Neural crest cell (in vitro differentiated cells): ENCODE results near the gene HDAC6. TPM values are rescaled to one million over a fixed set of nuclear protein-coding genes. Genes with fewer than 3 reads are reported as not detected.
"Not testable (repeated sequence)": the region's sequence is repeated elsewhere in the genome, so short reads cannot be mapped to it uniquely, and the experiment has no call there.

Experiments used
- DNase-seq: peaks from one replicate; pipeline ENCODE4 v3.0.0; 2021; ENCODE audit warnings: low read depth, mixed read lengths, low spot score
- H3K27ac Mint-ChIP-seq: one replicate; pipeline ENCODE4 v1.8.0; 2021; ENCODE audit warnings: mild to moderate bottlenecking, mixed read lengths; ENCODE audit not compliant: unreplicated experiment
- H3K27me3 Mint-ChIP-seq: 2 replicates; pipeline ENCODE4 v1.8.0; 2021; ENCODE audit warnings: low read depth, mild to moderate bottlenecking, mixed read lengths
- H3K36me3 Mint-ChIP-seq: 2 replicates; pipeline ENCODE4 v1.8.0; 2021; ENCODE audit warnings: low read depth, mild to moderate bottlenecking, mixed read lengths
- H3K4me1 Mint-ChIP-seq: 2 replicates; pipeline ENCODE4 v1.8.0; 2021; ENCODE audit warnings: mixed read lengths
- H3K4me3 Mint-ChIP-seq: one replicate; pipeline ENCODE4 v1.8.0; 2021; ENCODE audit warnings: mild to moderate bottlenecking, mixed read lengths
- H3K9me3 Mint-ChIP-seq: 2 replicates; pipeline ENCODE4 v1.8.0; 2021; ENCODE audit warnings: mixed read lengths
- total RNA-seq: library from RNA; stranded (reverse); gene quantifications from 2 replicates; pipeline ENCODE4 v1.2.1, GENCODE V29; 2021
- TF ChIP-seq, protein P1 (sequence below): fragments of 200-600 bp; sonication (generic); conservative IDR thresholded peaks from 2 replicates; pipeline ENCODE4 v1.5.0; 2021; ENCODE audit warnings: antibody characterized with exemption, mild to moderate bottlenecking

HDAC6 gene
- total RNA-seq, 1 donor from 2014 or later: 183 TPM

DNA sequence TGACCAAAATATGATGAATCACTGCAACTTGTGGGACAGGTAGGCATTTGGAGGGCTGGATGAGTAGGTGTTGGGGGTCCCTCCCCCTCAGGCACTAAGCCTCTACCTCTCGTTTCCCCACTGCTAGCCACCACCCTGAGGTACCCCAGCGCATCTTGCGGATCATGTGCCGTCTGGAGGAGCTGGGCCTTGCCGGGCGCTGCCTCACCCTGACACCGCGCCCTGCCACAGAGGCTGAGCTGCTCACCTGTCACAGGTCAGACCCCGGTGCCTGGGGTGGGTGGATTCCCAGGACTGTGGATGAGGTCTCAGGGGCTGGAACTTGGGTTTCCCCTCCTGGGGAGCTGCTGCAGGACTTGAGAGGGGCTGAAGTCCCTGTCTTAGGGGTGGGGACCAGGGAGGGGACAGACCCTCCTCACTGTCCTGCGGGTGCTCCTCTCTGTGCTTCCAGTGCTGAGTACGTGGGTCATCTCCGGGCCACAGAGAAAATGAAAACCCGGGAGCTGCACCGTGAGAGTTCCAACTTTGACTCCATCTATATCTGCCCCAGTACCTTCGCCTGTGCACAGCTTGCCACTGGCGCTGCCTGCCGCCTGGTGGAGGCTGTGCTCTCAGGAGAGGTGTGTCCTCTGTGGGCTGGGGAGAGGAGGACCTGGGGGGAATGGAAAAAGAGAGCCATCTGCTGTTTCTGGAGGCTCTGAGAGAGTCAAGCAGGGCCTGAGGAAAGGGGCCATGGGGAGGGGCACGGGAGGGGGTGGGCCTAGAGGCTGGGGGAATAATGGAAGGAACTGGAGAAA, 14.3 kb downstream of the HDAC6 start:
- Mint-ChIP-seq H3K4me1 (no peaks in the 10 kb centered on the region), H3K36me3 (peaks cover 10% of the 10 kb centered on the region), H3K27me3 (no peaks in the 10 kb centered on the region), H3K9me3 (no peaks in the 10 kb centered on the region), H3K27ac (no peak overlapping the region), H3K4me3 (no peak overlapping the region)
- TF ChIP-seq, protein P1, sequence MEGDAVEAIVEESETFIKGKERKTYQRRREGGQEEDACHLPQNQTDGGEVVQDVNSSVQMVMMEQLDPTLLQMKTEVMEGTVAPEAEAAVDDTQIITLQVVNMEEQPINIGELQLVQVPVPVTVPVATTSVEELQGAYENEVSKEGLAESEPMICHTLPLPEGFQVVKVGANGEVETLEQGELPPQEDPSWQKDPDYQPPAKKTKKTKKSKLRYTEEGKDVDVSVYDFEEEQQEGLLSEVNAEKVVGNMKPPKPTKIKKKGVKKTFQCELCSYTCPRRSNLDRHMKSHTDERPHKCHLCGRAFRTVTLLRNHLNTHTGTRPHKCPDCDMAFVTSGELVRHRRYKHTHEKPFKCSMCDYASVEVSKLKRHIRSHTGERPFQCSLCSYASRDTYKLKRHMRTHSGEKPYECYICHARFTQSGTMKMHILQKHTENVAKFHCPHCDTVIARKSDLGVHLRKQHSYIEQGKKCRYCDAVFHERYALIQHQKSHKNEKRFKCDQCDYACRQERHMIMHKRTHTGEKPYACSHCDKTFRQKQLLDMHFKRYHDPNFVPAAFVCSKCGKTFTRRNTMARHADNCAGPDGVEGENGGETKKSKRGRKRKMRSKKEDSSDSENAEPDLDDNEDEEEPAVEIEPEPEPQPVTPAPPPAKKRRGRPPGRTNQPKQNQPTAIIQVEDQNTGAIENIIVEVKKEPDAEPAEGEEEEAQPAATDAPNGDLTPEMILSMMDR: no peak
- no peak for DNase-seq

DNA sequence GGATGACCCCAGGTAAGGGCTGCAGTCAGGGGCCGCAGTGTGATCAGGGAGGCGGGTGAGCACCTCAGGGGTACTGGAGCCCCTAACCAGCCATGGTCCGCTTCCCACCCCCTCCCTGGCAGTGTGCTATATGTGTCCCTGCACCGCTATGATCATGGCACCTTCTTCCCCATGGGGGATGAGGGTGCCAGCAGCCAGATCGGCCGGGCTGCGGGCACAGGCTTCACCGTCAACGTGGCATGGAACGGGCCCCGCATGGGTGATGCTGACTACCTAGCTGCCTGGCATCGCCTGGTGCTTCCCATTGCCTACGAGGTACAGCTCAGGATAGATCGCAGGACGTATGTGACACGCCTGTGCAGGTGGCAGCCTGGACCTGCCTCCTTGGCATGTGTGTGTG, 16.2 kb downstream of the HDAC6 start:
- H3K27ac Mint-ChIP-seq: no peak overlapping the region
- H3K4me1 Mint-ChIP-seq: no peaks in the 10 kb centered on the region
- no peaks in the 10 kb centered on the region for H3K27me3 Mint-ChIP-seq
- peaks cover 13% of the 10 kb centered on the region for H3K36me3 Mint-ChIP-seq
- TF ChIP-seq, protein P1: no peak
- no peak overlapping the region for H3K4me3 Mint-ChIP-seq
- DNase-seq: no peak
- no peaks in the 10 kb centered on the region for H3K9me3 Mint-ChIP-seq

DNA sequence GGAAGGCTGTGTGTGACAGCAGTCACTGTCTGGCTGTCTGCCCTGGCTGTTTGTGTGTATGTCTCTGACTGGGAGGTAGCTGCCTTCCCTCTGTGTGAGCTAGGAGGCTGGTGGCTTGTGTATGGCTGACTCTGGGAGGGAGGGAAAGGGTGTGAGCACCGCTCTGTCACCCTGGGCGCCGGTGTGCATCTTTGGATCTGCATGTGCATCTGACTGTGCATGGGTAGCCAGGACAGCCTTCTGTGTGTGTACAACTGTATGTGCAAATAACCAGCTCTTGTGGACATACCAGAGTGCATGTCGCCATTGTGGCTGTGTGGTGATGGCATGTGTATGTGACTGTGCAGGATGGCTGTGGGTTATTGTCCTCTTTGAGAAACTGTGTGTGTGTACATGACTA, 17.0 kb downstream of the HDAC6 start:
- no peaks in the 10 kb centered on the region for H3K9me3 Mint-ChIP-seq

DNA sequence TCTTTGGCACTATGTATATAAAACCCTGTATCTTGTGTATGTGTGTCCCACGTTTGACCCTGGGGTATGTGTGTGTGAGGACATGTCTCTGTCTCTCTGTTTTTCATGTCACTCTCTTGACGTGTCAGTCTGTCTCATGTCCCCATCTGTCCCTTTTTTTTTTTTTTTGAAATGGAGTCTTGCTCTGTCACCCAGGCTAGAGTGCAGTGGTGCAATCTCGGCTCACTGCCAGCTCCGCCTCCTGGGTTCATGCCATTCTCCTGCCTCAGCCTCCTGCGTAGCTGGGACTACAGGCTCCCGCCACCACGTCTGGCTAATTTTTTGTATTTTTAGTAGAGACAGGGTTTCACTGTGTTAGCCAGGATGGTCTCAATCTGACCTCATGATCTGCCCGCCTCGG, 17.5 kb downstream of the HDAC6 start:
- H3K27ac Mint-ChIP-seq, H3K9me3 Mint-ChIP-seq, DNase-seq, H3K4me3 Mint-ChIP-seq, H3K27me3 Mint-ChIP-seq, H3K4me1 Mint-ChIP-seq: not testable (repeated sequence)
- H3K36me3 Mint-ChIP-seq: peaks cover 12% of the 10 kb centered on the region

More for the DNA sequence above, 17.0 kb downstream of the HDAC6 start:
- Mint-ChIP-seq H3K4me3 (no peak overlapping the region), H3K27ac (no peak overlapping the region), H3K36me3 (peaks cover 14% of the 10 kb centered on the region), H3K27me3 (no peaks in the 10 kb centered on the region), H3K4me1 (no peaks in the 10 kb centered on the region)
- DNase-seq: no peak
- TF ChIP-seq, protein P1: no peak

DNA sequence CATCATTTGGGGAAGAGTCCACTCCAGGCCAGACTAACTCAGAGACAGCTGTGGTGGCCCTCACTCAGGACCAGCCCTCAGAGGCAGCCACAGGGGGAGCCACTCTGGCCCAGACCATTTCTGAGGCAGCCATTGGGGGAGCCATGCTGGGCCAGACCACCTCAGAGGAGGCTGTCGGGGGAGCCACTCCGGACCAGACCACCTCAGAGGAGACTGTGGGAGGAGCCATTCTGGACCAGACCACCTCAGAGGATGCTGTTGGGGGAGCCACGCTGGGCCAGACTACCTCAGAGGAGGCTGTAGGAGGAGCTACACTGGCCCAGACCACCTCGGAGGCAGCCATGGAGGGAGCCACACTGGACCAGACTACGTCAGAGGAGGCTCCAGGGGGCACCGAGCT, 21.2 kb downstream of the HDAC6 start:
- Mint-ChIP-seq H3K4me3 (no peak overlapping the region), H3K36me3 (peaks cover 30% of the 10 kb centered on the region)

DNA sequence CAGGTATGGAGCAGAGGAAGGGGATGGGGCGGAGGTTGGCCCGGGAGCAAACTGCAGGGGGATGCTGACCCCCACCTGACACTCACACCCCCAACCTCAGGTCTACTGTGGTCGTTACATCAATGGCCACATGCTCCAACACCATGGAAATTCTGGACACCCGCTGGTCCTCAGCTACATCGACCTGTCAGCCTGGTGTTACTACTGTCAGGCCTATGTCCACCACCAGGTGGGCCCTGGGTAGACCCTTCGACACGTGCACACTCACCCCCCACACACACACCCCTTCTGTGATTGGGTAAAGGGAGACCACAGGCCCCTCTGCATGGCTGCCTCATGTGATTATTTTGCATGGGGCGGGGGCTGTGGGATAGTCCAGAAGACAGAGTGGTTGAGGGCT, 22.2 kb downstream of the HDAC6 start:
- peaks cover 33% of the 10 kb centered on the region for H3K36me3 Mint-ChIP-seq
- TF ChIP-seq, protein P1: no peak

More for the DNA sequence above, 21.2 kb downstream of the HDAC6 start:
- no peaks in the 10 kb centered on the region for H3K4me1 Mint-ChIP-seq
- H3K27me3 Mint-ChIP-seq: no peaks in the 10 kb centered on the region
- no peak for DNase-seq
- H3K27ac Mint-ChIP-seq: no peak overlapping the region
- H3K9me3 Mint-ChIP-seq: no peaks in the 10 kb centered on the region
- TF ChIP-seq, protein P1: no peak

More for the DNA sequence above, 22.2 kb downstream of the HDAC6 start:
- DNase-seq: no peak
- Mint-ChIP-seq H3K27me3 (no peaks in the 10 kb centered on the region), H3K4me3 (no peak overlapping the region), H3K27ac (no peak overlapping the region), H3K9me3 (no peaks in the 10 kb centered on the region), H3K4me1 (no peaks in the 10 kb centered on the region)
